ENCODE data around the gene ATP5F1E.

DNA sequence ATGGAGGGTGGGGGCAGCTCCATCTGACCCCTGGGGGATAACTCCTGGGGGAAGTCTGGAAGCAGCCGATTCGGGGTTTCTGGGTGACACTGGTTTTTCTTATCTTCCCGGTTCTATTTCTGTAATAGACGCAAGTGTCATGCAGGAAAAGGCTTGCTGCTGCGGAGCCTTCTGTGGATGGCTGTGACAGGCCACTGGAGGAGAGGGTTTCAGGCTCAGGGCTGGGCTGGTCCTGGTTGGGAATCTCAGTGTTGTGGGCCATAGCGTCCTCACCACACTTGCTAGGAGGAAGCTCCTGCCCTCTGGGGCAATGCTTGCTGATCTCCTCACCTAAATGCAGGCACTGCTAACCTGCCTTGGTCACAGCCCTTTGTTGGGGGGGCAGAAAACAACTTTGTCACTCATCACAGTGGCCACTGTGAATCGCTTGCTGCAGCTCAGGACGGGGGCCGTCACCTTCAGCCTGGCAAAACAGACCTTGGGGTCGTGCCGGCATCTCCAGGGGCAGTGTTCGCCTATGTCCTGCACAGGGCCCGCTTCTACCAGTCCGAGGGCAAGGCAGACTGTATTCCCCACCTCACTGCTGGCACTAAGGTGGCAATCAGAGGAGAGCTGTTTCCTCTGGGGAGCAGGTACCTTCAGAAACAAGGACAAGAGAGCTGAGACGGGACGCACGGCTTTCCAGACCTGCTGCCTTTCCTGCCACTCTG is 17.3 kb downstream of the ATP5F1E start:
- no peak for TF ChIP-seq POLR2A (IDR thresholded peaks at IDR 0.05)
- TF ChIP-seq, protein P1, sequence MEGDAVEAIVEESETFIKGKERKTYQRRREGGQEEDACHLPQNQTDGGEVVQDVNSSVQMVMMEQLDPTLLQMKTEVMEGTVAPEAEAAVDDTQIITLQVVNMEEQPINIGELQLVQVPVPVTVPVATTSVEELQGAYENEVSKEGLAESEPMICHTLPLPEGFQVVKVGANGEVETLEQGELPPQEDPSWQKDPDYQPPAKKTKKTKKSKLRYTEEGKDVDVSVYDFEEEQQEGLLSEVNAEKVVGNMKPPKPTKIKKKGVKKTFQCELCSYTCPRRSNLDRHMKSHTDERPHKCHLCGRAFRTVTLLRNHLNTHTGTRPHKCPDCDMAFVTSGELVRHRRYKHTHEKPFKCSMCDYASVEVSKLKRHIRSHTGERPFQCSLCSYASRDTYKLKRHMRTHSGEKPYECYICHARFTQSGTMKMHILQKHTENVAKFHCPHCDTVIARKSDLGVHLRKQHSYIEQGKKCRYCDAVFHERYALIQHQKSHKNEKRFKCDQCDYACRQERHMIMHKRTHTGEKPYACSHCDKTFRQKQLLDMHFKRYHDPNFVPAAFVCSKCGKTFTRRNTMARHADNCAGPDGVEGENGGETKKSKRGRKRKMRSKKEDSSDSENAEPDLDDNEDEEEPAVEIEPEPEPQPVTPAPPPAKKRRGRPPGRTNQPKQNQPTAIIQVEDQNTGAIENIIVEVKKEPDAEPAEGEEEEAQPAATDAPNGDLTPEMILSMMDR (IDR thresholded peaks at IDR 0.05): no peak
- no peak for TF ChIP-seq EP300 (IDR thresholded peaks at IDR 0.05)
- TF ChIP-seq POLR2AphosphoS5 (IDR thresholded peaks at IDR 0.05): no peak

All from upper lobe of left lung (tissue), 4 donors.